ENCODE data around the gene CDH26.

The CDH26 gene

DNA sequence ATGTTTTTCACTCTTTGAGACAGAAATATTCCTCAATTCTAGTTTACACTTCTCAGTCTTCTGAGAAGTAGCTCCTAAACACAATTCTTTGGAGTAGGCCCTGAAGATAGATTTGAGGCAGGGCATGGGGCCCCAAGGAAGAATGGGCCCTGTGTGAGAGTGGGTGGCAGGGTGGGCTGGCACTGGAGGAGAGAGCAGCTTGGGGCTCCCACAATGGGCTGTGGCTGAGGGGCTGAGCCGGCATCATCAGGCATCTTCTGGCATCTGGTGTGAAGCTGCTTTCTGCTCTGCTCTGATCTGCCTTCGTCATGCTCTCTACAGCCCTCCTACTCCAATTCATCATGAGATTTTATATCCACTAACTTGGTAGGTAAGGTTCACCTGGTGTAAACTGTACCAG lies 88.2 kb downstream of the CDH26 start:
- no peaks in the 10 kb centered on the region for H3K36me3 ChIP-seq (ENCODE audit: insufficient read depth, low read length)
- no peak overlapping the region for H3K4me3 ChIP-seq
- H3K27ac ChIP-seq = no peak overlapping the region
- 0 out of 2 replicates have a peak, but pooled peaks cover 2% of the 10 kb centered on the region for H3K9me3 ChIP-seq (ENCODE audit: low read depth, low read length)
- H3K9ac ChIP-seq (ENCODE audit: insufficient read length) = no peak overlapping the region
- no peak for DNase-seq (ENCODE audit: low read depth, low spot score)
- TF ChIP-seq EZH2 (IDR thresholded peaks at IDR 0.05) (no peak), FOXP2 (optimal IDR thresholded peaks at IDR 0.05; ENCODE audit: control extremely low read depth, extremely low read length, insufficient read depth) (no peak), POLR2AphosphoS5 (IDR thresholded peaks at IDR 0.05; ENCODE audit: borderline replicate concordance, low read depth, low read length) (no peak)

DNA sequence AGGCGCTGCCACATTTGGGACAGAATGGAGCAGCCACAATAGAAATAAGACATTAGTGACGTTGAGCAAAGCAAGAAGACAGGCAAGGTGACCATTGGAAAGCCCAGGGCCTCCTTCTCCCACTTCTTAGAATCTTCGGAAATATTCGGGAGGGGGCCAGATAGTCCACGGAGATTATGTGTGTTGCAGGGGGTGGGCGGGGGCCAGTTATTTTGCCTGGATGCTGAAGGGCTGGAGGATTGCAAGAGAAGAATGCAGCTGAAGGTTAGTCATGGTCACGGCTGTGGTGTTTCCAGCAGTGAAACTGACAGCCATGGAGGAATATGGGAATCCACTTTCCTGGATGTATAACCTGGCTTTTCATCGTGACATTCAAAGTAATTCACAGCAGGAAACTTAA lies 88.6 kb downstream of the CDH26 start:
- Histone ChIP-seq H3K27ac (no peak overlapping the region), H3K4me3 (no peak overlapping the region), H3K36me3 (ENCODE audit: insufficient read depth, low read length) (no peaks in the 10 kb centered on the region), H3K9ac (ENCODE audit: insufficient read length) (no peak overlapping the region), H3K9me3 (ENCODE audit: low read depth, low read length) (0 out of 2 replicates have a peak, but pooled peaks cover 2% of the 10 kb centered on the region)
- TF ChIP-seq EZH2 (IDR thresholded peaks at IDR 0.05) (no peak), POLR2AphosphoS5 (IDR thresholded peaks at IDR 0.05; ENCODE audit: borderline replicate concordance, low read depth, low read length) (no peak), FOXP2 (optimal IDR thresholded peaks at IDR 0.05; ENCODE audit: control extremely low read depth, extremely low read length, insufficient read depth) (no peak)
- DNase-seq (ENCODE audit: low read depth, low spot score) = no peak

DNA sequence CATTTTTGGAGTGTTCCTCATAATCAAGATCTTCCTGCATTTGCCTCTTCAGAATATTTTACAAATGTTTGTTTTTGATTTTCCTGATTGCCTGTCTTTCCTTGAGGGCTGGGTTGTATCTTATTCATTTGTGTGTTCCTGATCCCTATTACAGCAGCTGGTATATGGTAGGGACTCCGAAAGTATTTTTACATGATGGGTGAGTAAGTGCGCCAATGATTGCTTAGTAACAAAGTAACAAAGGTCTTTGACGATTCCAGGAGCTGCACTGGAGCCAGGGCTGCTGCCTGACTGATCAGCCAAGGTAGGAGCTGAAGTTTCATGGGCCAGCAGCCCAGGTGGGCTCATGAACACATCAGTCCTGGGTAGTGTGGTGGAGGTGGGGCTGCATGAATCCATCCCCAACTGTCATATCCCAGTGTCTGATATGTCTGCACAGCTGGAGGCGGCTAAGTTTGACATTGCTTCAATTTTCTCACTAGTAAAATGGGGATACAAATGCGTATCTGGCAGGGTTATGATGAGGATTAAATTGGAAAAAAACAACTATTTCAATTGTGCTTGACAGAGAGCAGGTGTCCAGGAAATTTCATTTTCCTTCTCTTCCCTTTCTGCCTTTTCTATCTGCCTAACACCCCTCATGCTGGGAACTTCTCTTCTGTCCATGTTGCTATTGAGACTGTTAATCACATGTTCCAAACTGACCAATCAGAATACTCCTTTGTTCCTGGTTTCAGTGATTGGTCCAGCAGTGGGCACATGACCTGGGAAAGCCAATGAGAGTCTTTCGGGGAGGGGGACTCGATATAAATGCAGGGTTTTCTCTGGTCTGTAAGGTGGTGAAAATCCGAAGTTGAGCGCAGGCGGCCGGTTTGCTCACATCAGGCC lies 90.7 kb downstream of the CDH26 start:
- no peak overlapping the region for H3K9ac ChIP-seq (ENCODE audit: insufficient read length)
- H3K4me3 ChIP-seq = no peak overlapping the region
- DNase-seq (ENCODE audit: low read depth, low spot score) = no peak
- no peaks in the 10 kb centered on the region for H3K9me3 ChIP-seq (ENCODE audit: low read depth, low read length)
- H3K27ac ChIP-seq = no peak overlapping the region
- no peaks in the 10 kb centered on the region for H3K36me3 ChIP-seq (ENCODE audit: insufficient read depth, low read length)
- TF ChIP-seq EZH2 (IDR thresholded peaks at IDR 0.05) = no peak

DNA sequence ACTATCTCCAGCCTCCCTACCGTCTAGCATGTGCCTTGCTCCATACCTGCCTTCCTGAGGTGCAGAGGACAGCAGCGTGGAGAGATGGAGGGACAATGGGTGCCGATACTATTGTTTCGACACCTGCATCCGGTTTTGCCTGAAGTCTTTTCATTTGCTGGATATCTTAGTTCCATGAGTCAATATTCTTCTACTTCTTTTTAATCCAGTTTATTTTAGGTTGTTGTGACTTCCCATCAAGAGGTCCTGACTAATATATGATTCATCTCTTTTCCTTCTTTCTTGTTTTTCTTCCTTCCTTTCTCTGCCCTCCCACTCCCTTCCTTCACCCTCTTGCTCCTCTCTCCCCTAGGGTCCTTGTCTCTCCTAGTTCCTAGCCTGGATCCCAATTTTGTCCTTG lies 91.4 kb downstream of the CDH26 start:
- Histone ChIP-seq H3K9ac (ENCODE audit: insufficient read length) (no peak overlapping the region), H3K9me3 (ENCODE audit: low read depth, low read length) (no peaks in the 10 kb centered on the region), H3K36me3 (ENCODE audit: insufficient read depth, low read length) (no peaks in the 10 kb centered on the region), H3K27ac (no peak overlapping the region), H3K4me3 (no peak overlapping the region)
- no peak for TF ChIP-seq POLR2AphosphoS5 (IDR thresholded peaks at IDR 0.05; ENCODE audit: borderline replicate concordance, low read depth, low read length)
- TF ChIP-seq EZH2 (IDR thresholded peaks at IDR 0.05) = no peak
- DNase-seq (ENCODE audit: low read depth, low spot score) = no peak

DNA sequence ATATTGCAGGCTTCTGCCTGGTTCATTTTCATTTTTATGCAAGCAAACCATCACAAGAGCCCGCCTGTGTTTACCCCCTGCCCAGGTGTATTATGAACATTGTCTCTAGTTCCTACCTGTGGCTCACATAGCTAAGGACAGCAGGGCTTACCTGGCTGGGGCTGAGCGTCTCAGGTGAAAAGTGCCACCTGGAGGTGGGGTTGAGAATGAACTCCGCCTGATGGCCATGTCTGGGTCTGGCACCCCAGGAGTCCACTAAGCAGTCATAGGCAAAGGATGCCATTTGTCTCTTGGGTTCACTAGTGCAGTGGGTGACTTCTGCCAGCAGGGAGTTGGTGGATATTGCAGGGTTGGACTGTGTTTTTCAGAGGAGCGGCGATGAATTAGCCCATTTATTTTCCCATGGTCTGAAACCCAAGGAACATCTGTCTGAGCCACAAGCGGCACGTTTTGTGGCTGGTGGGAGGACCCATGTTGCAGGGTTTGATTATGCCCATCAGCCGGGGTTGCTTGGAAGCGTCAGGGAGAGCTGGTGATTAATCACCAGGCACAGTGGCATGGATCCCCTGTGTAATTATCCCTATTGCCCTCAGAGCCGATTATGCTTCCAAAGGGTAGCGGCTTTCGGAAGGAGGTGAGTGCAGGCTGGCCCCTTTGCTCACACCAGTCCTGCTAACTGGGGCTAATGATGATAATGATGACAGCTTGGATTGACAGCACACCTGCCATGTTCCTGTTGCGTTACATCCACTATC lies 92.1 kb downstream of the CDH26 start:
- Histone ChIP-seq H3K9me3 (ENCODE audit: low read depth, low read length) (no peaks in the 10 kb centered on the region), H3K27ac (no peak overlapping the region), H3K36me3 (ENCODE audit: insufficient read depth, low read length) (no peaks in the 10 kb centered on the region), H3K9ac (ENCODE audit: insufficient read length) (no peak overlapping the region), H3K4me3 (no peak overlapping the region)
- DNase-seq (ENCODE audit: low read depth, low spot score) = no peak
- no peak for TF ChIP-seq POLR2AphosphoS5 (IDR thresholded peaks at IDR 0.05; ENCODE audit: borderline replicate concordance, low read depth, low read length)
- no peak for TF ChIP-seq FOXP2 (optimal IDR thresholded peaks at IDR 0.05; ENCODE audit: control extremely low read depth, extremely low read length, insufficient read depth)
- TF ChIP-seq EZH2 (IDR thresholded peaks at IDR 0.05) = no peak

DNA sequence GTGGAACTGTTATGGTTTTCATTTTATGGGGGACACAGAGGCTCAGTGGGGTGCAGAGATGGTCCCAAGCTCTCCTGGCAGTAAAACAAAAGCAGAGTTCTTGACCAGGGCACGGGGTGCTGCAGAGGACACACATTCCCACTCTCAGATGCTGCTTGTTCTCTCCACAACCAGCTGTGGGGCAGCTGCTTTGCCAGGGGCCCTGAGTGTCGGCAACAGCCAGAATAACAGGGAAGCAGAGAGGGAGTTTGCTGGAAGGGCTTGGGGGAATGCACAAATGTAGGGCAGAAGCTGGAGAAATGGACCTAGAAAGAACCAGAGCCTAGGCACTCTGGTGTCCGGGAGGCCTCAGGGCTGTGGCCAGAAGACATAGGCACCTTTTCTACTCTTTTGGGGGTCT lies 93.7 kb downstream of the CDH26 start:
- Histone ChIP-seq H3K9me3 (ENCODE audit: low read depth, low read length) (no peaks in the 10 kb centered on the region), H3K4me3 (no peak overlapping the region), H3K36me3 (ENCODE audit: insufficient read depth, low read length) (no peaks in the 10 kb centered on the region), H3K9ac (ENCODE audit: insufficient read length) (no peak overlapping the region), H3K27ac (no peak overlapping the region)
- TF ChIP-seq EZH2 (IDR thresholded peaks at IDR 0.05) (no peak), POLR2AphosphoS5 (IDR thresholded peaks at IDR 0.05; ENCODE audit: borderline replicate concordance, low read depth, low read length) (no peak), FOXP2 (optimal IDR thresholded peaks at IDR 0.05; ENCODE audit: control extremely low read depth, extremely low read length, insufficient read depth) (no peak)
- no peak for DNase-seq (ENCODE audit: low read depth, low spot score)

DNA sequence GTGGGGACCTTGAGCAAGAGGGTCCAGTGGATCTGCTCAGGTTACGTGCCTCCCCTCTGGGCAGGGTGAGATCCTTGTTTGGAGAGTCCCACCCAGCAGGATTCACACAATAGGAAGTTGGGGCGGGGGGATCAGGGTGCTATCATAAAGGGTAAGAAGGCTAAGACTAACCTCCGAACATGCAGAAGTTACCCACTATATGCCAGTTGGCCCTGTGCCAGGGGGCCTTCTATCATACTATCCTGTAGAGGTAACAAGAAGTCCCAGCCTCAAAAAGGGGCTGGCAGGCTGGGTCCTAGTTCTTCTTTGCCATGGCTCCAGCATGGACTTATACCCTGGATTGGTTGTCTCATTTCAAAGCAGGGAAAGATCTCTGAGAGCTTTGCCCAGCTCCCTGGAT lies 94.1 kb downstream of the CDH26 start:
- H3K27ac ChIP-seq = no peak overlapping the region
- TF ChIP-seq EZH2 (IDR thresholded peaks at IDR 0.05) (no peak), FOXP2 (optimal IDR thresholded peaks at IDR 0.05; ENCODE audit: control extremely low read depth, extremely low read length, insufficient read depth) (no peak), POLR2AphosphoS5 (IDR thresholded peaks at IDR 0.05; ENCODE audit: borderline replicate concordance, low read depth, low read length) (no peak)
- H3K36me3 ChIP-seq (ENCODE audit: insufficient read depth, low read length) = no peaks in the 10 kb centered on the region
- no peak for DNase-seq (ENCODE audit: low read depth, low spot score)
- no peak overlapping the region for H3K9ac ChIP-seq (ENCODE audit: insufficient read length)
- no peaks in the 10 kb centered on the region for H3K9me3 ChIP-seq (ENCODE audit: low read depth, low read length)
- no peak overlapping the region for H3K4me3 ChIP-seq

DNA sequence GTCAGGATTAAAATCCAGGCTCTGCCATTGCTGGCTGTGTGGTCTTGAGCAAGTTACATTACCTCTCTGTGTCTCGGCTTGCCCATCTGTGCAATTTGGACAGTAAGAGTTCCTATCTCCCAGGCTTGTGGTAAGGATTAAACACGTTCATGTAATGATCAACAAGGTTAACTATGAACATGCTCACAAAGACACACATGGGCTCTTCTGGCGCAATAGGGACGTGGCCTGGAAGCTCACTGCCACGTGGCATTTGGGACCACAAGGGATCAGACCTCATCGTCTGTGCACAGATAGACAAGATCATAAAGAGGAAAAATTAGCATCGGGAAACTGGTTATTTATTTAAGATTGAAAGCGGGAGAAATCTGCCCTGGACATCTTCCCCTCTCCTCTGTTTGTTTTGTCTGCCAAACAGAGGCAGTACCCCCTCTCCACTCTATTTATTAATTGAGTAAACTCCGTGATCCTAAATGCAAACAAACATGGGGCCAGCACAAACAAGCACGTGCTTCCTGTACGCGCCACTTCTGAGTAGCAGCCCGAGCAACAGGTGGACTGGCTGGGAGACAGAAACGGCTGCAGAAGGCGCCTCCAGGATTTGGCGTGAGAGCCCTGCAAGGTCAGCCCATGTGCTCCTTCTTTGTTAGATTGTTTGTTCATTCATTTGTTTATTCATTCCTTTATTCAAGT lies 95.0 kb downstream of the CDH26 start:
- TF ChIP-seq EZH2 (IDR thresholded peaks at IDR 0.05) = no peak
- no peak for TF ChIP-seq FOXP2 (optimal IDR thresholded peaks at IDR 0.05; ENCODE audit: control extremely low read depth, extremely low read length, insufficient read depth)
- no peak for TF ChIP-seq POLR2AphosphoS5 (IDR thresholded peaks at IDR 0.05; ENCODE audit: borderline replicate concordance, low read depth, low read length)
- no peak for DNase-seq (ENCODE audit: low read depth, low spot score)
- Histone ChIP-seq H3K36me3 (ENCODE audit: insufficient read depth, low read length) (no peaks in the 10 kb centered on the region), H3K9me3 (ENCODE audit: low read depth, low read length) (no peaks in the 10 kb centered on the region), H3K9ac (ENCODE audit: insufficient read length) (no peak overlapping the region), H3K4me3 (no peak overlapping the region), H3K27ac (no peak overlapping the region)
